NCI-H146 (cell line): ENCODE data around the gene APOL6.

Experiments
- DNase-seq: peaks from one replicate; lab custom pipeline; 2025; lab: John Stamatoyannopoulos, UW

Gene APOL6, protein sequence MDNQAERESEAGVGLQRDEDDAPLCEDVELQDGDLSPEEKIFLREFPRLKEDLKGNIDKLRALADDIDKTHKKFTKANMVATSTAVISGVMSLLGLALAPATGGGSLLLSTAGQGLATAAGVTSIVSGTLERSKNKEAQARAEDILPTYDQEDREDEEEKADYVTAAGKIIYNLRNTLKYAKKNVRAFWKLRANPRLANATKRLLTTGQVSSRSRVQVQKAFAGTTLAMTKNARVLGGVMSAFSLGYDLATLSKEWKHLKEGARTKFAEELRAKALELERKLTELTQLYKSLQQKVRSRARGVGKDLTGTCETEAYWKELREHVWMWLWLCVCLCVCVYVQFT

GRCh38 chr22:35648066-35649025 lies at the start of gene APOL6:
TSS of gene APOL6 (plus strand) at chr22:35648446. CDS start at chr22:35656426, 7,980 bp downstream.
- DNase-seq, result no peak

DNA sequence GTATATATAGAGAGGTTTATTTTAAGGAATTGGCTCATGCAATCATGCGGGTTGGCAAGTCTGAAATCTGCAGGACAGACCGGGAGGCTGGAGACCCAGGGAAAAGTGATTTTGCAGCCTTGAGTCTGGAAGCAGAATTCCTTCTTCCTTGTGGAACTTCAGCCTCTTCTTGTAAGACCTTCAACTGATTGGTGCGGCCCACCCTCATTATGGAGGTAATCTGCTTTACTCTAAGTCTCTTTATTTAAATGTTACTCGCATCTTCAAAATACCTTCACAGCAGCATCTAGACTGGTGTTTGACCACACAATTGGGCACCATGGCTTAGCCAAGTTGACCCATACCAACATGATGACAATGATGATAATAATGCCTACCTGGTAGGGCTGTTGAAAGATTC lies 48.9 kb upstream of the APOL6 start:
- DNase-seq, result no peak

DNA sequence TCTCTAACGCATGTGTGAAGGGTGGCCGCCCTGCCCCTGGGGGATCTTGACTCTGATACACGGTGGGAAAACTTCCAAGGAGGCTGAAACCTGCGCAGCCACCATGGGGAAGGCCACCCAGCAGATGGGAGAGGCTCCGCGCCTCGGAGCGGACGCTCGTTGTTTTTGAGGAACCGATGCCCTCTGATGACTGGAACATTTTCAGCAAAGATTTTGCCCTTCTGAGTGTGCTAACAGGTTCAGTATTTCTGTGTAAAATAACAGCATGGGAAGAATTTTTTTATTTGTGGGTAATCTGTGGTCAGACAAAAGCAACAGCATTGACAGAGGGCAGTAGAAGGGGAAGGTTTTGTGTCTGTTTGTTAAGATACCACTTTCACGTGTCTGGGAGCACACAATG lies 47.8 kb upstream of the APOL6 start:
- DNase-seq, result no peak

- DNase-seq, result no peak
Observed at GRCh38 chr22:35601013-35601580, 47.1 kb upstream of the APOL6 start.

- DNase-seq, result no peak
Observed at GRCh38 chr22:35601743-35602615, 46.3 kb upstream of the APOL6 start.

DNA sequence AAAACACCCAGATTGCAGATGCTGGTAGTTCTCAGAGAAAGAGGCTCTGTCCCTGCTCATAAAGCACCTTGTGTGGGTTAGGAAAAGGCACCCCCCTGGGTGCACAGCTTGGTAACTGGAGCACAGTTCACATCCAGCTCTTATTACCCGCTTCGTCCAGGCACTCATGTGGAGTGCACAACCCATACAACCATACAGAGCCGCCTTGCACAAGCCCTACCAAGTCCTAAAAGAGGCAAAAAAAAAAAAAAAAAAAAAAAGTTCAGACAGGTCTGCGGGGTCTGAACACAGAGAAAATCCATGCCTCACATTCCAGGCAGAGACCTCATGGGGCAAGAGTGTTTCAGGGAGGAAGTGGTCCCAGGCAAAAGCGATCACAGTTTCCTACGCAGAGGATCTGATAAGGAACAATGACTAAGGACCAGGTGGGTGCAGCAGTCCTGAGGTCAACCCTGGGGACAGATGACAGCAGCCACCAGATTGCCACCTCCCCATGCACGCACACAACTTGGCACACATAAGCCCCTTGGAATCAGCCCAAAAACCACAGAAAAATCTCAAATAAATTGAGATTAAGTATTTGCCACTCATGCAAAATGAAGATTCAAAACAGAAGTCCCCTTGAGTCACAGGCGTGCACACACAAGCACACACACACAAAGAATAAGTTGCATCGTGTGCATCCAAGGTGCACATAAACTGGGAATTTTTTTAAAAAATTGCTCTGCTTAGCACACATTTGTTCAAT lies 43.5 kb upstream of the APOL6 start:
- DNase-seq, result no peak

DNA sequence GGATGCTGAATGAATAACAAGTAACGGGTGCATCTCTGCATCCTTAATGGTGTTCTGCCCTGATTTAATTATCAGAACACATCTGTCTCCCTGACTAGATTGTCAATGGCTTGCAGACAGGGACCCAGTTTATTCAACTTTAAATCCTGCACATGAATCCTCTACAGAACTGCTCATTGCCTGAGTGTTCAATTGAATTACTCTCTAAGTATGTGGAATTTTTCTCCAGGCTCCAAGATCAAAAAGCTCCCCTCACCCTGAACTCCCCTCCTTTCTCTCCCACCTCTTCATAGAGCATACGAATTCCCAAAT lies 42.9 kb upstream of the APOL6 start:
- no peak for DNase-seq

- DNase-seq, result no peak
Observed at GRCh38 chr22:35605851-35606481, 42.3 kb upstream of the APOL6 start.

DNA sequence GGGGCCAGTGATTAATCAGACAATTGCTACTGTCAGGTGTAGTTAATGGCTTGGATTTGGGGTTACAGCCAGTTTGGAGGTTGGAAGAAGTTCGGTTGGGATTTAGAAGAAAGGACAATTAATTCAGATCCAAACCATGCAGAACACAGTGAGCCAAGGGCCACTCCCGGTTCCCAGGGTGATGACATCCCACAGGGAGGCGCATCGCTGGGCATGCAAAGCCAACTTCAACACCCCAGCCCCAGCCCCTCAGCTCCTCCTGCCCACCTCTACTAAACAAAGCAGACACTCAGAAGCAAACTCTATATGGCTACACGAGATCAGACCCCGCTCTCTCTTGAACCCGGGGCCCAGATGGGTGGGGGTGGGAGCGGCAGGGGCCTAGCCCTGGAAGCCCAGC lies 41.3 kb upstream of the APOL6 start:
- DNase-seq, result no peak

- no peak for DNase-seq
Observed at GRCh38 chr22:35608088-35608487, 40.2 kb upstream of the APOL6 start.

DNA sequence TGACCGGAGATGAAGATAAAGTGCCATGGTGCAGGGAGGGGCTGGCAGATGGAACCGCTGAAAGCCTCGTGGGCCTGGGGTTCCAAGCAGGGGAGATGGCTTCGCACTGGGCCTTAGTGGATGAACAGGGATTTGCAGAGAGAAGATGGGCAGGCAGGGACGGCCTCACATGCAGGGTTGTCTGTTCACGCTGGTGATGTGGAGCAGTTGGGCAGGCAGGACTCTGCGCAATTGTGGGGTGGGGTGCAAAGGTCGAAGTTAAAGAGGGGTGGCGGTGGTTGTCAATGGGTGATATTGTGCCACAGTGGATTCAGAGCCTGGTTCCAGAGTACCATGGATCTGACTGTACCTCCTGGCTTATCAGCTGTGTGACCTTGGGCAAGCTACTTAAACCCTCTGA lies 39.0 kb upstream of the APOL6 start:
- no peak for DNase-seq

- peak; percentile 47 for DNase-seq
Observed at GRCh38 chr22:35609761-35610160, 38.5 kb upstream of the APOL6 start.

DNA sequence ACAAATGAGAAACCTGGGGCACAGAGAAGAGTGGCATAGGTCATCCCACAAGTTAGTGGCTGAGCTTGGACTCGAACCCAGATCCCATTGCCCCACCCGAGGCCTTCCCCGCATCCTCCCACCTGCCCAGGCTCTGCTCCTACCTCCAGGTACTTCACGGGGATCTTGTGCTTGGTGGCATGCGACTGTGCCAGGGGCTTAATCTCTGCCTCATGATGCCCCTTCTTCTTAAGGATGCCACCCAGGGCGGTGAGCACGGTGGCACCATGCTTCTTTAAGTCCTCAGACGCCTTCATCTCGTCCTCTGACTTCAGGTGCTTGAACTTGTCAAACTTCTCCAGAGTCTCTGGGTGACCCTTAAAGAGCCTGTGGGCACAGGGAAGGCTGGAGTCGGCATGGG lies 37.5 kb upstream of the APOL6 start:
- no peak for DNase-seq

GRCh38 chr22:35611200-35611890 lies 36.9 kb upstream of the APOL6 start:
- no peak for DNase-seq

GRCh38 chr22:35611891-35612576 lies 36.2 kb upstream of the APOL6 start:
- DNase-seq, result peak; percentile 15

GRCh38 chr22:35612903-35613302 lies 35.3 kb upstream of the APOL6 start:
- no peak for DNase-seq

DNA sequence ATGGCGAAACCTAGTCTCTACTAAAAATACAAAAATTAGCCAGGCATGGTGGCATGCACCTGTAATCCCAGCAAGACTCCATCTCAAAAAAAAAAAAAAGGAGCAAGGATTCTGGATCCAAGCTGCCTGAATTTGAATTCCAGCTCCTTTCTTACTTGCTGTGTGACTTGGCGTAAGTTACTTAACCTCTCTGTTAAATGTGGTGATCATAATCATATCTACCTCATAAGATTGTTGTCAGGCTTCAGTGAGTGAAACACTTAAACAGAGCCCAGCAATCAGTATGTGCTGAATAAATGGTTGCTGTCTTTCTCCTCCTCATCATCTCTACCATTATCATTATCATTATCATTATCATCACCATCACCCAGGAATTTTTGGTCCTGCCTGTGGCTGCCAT lies 33.8 kb upstream of the APOL6 start:
- no peak for DNase-seq

DNA sequence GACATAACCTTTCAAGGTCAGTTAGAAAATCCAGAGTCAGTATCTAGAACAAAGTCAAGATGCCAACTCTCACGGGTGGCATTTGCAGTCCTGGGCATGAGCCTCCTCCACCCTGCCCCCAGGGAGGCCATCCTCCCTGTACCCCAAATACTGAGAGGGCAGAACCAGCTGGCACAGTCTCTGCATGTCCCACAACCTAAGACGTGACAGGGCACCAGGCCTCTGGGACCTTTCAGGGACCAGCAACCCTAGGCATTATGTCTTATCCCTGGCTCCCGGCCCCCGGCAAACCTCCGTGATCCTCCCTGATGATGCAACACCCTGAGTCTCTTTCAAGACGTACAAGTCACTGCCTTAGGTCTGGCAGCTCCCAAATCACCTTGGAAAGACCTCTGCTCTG lies 33.1 kb upstream of the APOL6 start:
- DNase-seq, result no peak

GRCh38 chr22:35616043-35616442 lies 32.2 kb upstream of the APOL6 start:
- DNase-seq, result no peak
